Stimulated activated memory B cell treated with anti-CD40 and anti-IgM and Interleukin-4, amounts not matched to agents 10 μg/mL and 1 μg/mL and 100 μg/mL, for 72 hours (primary cell): ENCODE measurements around the gene MAST3.
A peak's percentile ranks its signal among the peaks of the same experiment; 100 is the strongest.
"Not testable (repeated sequence)": the region's sequence is repeated elsewhere in the genome, so short reads cannot be mapped to it uniquely, and the experiment has no call there.

Experiments
- ATAC-seq: fragments of 150-1000 bp; cut with Tn5 transposase; 2 replicates; pipeline ENCODE4 v1.10.0; 2021
- H3K27ac Mint-ChIP-seq: one replicate; pipeline ENCODE4 v1.8.0; 2022; ENCODE audit warnings: mild to moderate bottlenecking, mixed read lengths
- H3K27me3 Mint-ChIP-seq: one replicate; pipeline ENCODE4 v1.8.0; 2022; ENCODE audit warnings: mixed read lengths
- H3K36me3 Mint-ChIP-seq: one replicate; pipeline ENCODE4 v1.8.0; 2022; ENCODE audit warnings: mixed read lengths
- H3K4me1 Mint-ChIP-seq: one replicate; pipeline ENCODE4 v1.8.0; 2022; ENCODE audit warnings: mixed read lengths
- H3K4me3 Mint-ChIP-seq: one replicate; pipeline ENCODE4 v1.8.0; 2022; ENCODE audit warnings: mild to moderate bottlenecking, moderate library complexity, mixed read lengths
- H3K9me3 Mint-ChIP-seq: one replicate; pipeline ENCODE4 v1.8.0; 2022; ENCODE audit warnings: mixed read lengths

The MAST3 gene

GRCh38 chr19:18098891-18099622 lies 1.5 kb downstream of the MAST3 start:
- H3K4me1 Mint-ChIP-seq: peaks cover 65% of the 10 kb centered on the region
- no peaks in the 10 kb centered on the region for H3K27me3 Mint-ChIP-seq
- H3K36me3 Mint-ChIP-seq: peaks cover 46% of the 10 kb centered on the region
- no peaks in the 10 kb centered on the region for H3K9me3 Mint-ChIP-seq
- H3K4me3 Mint-ChIP-seq: peak overlapping the region; percentile 87
- ATAC-seq: peak; percentile 92
- H3K27ac Mint-ChIP-seq: peak overlapping the region; percentile 81

- ATAC-seq: peak; percentile 0
- peak overlapping the region; percentile 81 for H3K27ac Mint-ChIP-seq
- H3K9me3 Mint-ChIP-seq: no peaks in the 10 kb centered on the region
- H3K36me3 Mint-ChIP-seq: peaks cover 42% of the 10 kb centered on the region
- peak overlapping the region; percentile 87 for H3K4me3 Mint-ChIP-seq
- H3K27me3 Mint-ChIP-seq: no peaks in the 10 kb centered on the region
- peaks cover 69% of the 10 kb centered on the region for H3K4me1 Mint-ChIP-seq
These were observed 2.0 kb downstream of the MAST3 start for GRCh38 chr19:18099623-18099995.

GRCh38 chr19:18100710-18101109 lies 3.1 kb downstream of the MAST3 start:
- H3K27me3 Mint-ChIP-seq: no peaks in the 10 kb centered on the region
- H3K27ac Mint-ChIP-seq: peak overlapping the region; percentile 81
- H3K4me1 Mint-ChIP-seq: peaks cover 70% of the 10 kb centered on the region
- no peak overlapping the region for H3K4me3 Mint-ChIP-seq
- ATAC-seq: no peak
- peaks cover 35% of the 10 kb centered on the region for H3K36me3 Mint-ChIP-seq
- no peaks in the 10 kb centered on the region for H3K9me3 Mint-ChIP-seq

GRCh38 chr19:18101268-18101667 lies 3.7 kb downstream of the MAST3 start:
- Mint-ChIP-seq H3K27ac (peak overlapping the region; percentile 81), H3K4me3 (no peak overlapping the region), H3K27me3 (no peaks in the 10 kb centered on the region), H3K4me1 (peaks cover 66% of the 10 kb centered on the region), H3K9me3 (no peaks in the 10 kb centered on the region), H3K36me3 (peaks cover 34% of the 10 kb centered on the region)
- ATAC-seq: no peak

- Mint-ChIP-seq H3K36me3 (peaks cover 41% of the 10 kb centered on the region), H3K9me3 (no peaks in the 10 kb centered on the region), H3K4me3 (no peak overlapping the region), H3K27ac (peak overlapping the region; percentile 57), H3K27me3 (no peaks in the 10 kb centered on the region), H3K4me1 (peaks cover 73% of the 10 kb centered on the region)
- no peak for ATAC-seq
These were observed 5.5 kb downstream of the MAST3 start for GRCh38 chr19:18102916-18103542.

- Mint-ChIP-seq H3K4me3 (peak overlapping the region; percentile 75), H3K9me3 (no peaks in the 10 kb centered on the region), H3K4me1 (peaks cover 78% of the 10 kb centered on the region), H3K36me3 (peaks cover 36% of the 10 kb centered on the region), H3K27me3 (no peaks in the 10 kb centered on the region), H3K27ac (peak overlapping the region; percentile 72)
- no peak for ATAC-seq
These were observed 7.2 kb downstream of the MAST3 start for GRCh38 chr19:18104793-18105131.

- Mint-ChIP-seq H3K4me1 (peaks cover 73% of the 10 kb centered on the region), H3K36me3 (peaks cover 33% of the 10 kb centered on the region)
- not testable (repeated sequence) for ATAC-seq, H3K27me3 Mint-ChIP-seq, H3K4me3 Mint-ChIP-seq, H3K27ac Mint-ChIP-seq, H3K9me3 Mint-ChIP-seq
These were observed 7.7 kb downstream of the MAST3 start for GRCh38 chr19:18105259-18105658.

GRCh38 chr19:18107235-18107634 lies 9.7 kb downstream of the MAST3 start:
- peaks cover 25% of the 10 kb centered on the region for H3K36me3 Mint-ChIP-seq
- H3K27me3 Mint-ChIP-seq: no peaks in the 10 kb centered on the region
- H3K27ac Mint-ChIP-seq: peak overlapping the region; percentile 77
- H3K4me1 Mint-ChIP-seq: peaks cover 68% of the 10 kb centered on the region
- no peak for ATAC-seq
- no peaks in the 10 kb centered on the region for H3K9me3 Mint-ChIP-seq
- no peak overlapping the region for H3K4me3 Mint-ChIP-seq

GRCh38 chr19:18108897-18109296 lies 11.3 kb downstream of the MAST3 start:
- Mint-ChIP-seq H3K36me3 (peaks cover 22% of the 10 kb centered on the region), H3K9me3 (no peaks in the 10 kb centered on the region), H3K27me3 (no peaks in the 10 kb centered on the region), H3K4me3 (peak overlapping the region; percentile 70), H3K4me1 (peaks cover 71% of the 10 kb centered on the region), H3K27ac (peak overlapping the region; percentile 77)
- no peak for ATAC-seq

GRCh38 chr19:18109341-18109732 lies 11.8 kb downstream of the MAST3 start:
- H3K4me1 Mint-ChIP-seq: peaks cover 71% of the 10 kb centered on the region
- peak overlapping the region; percentile 70 for H3K4me3 Mint-ChIP-seq
- H3K27me3 Mint-ChIP-seq: no peaks in the 10 kb centered on the region
- peak overlapping the region; percentile 77 for H3K27ac Mint-ChIP-seq
- peaks cover 23% of the 10 kb centered on the region for H3K36me3 Mint-ChIP-seq
- ATAC-seq: peak; percentile 17
- no peaks in the 10 kb centered on the region for H3K9me3 Mint-ChIP-seq

GRCh38 chr19:18109733-18110608 lies 12.4 kb downstream of the MAST3 start:
- Mint-ChIP-seq H3K9me3 (no peaks in the 10 kb centered on the region), H3K27me3 (no peaks in the 10 kb centered on the region), H3K27ac (peak overlapping the region; percentile 77)

GRCh38 chr19:18110609-18111232 lies 13.1 kb downstream of the MAST3 start:
- H3K9me3 Mint-ChIP-seq: no peaks in the 10 kb centered on the region
- H3K4me1 Mint-ChIP-seq: peaks cover 72% of the 10 kb centered on the region
- peak; percentile 15 for ATAC-seq
- H3K27ac Mint-ChIP-seq: peak overlapping the region; percentile 77
- peak overlapping the region; percentile 73 for H3K4me3 Mint-ChIP-seq
- H3K27me3 Mint-ChIP-seq: no peaks in the 10 kb centered on the region
- H3K36me3 Mint-ChIP-seq: peaks cover 37% of the 10 kb centered on the region

More at GRCh38 chr19:18109733-18110608, 12.4 kb downstream of the MAST3 start:
- peak overlapping the region; percentile 73 for H3K4me3 Mint-ChIP-seq
- ATAC-seq: peak; percentile 75
- peaks cover 30% of the 10 kb centered on the region for H3K36me3 Mint-ChIP-seq
- H3K4me1 Mint-ChIP-seq: peaks cover 70% of the 10 kb centered on the region

GRCh38 chr19:18112989-18113478 lies 15.5 kb downstream of the MAST3 start:
- peak; percentile 37 for ATAC-seq
- H3K36me3 Mint-ChIP-seq: peaks cover 30% of the 10 kb centered on the region
- H3K4me3 Mint-ChIP-seq: no peak overlapping the region
- no peaks in the 10 kb centered on the region for H3K27me3 Mint-ChIP-seq
- no peaks in the 10 kb centered on the region for H3K9me3 Mint-ChIP-seq
- H3K4me1 Mint-ChIP-seq: peaks cover 70% of the 10 kb centered on the region
- H3K27ac Mint-ChIP-seq: no peak overlapping the region

GRCh38 chr19:18113827-18114226 lies 16.2 kb downstream of the MAST3 start:
- no peak overlapping the region for H3K27ac Mint-ChIP-seq
- no peaks in the 10 kb centered on the region for H3K27me3 Mint-ChIP-seq
- peaks cover 30% of the 10 kb centered on the region for H3K36me3 Mint-ChIP-seq
- no peak overlapping the region for H3K4me3 Mint-ChIP-seq
- H3K4me1 Mint-ChIP-seq: peaks cover 70% of the 10 kb centered on the region
- ATAC-seq: no peak
- no peaks in the 10 kb centered on the region for H3K9me3 Mint-ChIP-seq

- Mint-ChIP-seq H3K4me1 (peaks cover 70% of the 10 kb centered on the region), H3K9me3 (no peaks in the 10 kb centered on the region), H3K27ac (no peak overlapping the region), H3K27me3 (no peaks in the 10 kb centered on the region), H3K4me3 (no peak overlapping the region), H3K36me3 (peaks cover 30% of the 10 kb centered on the region)
- no peak for ATAC-seq
These were observed 16.9 kb downstream of the MAST3 start for GRCh38 chr19:18114483-18114882.
